IMR-90 (cell line): ENCODE data around the gene FAM168A. TPM values are rescaled to one million over a fixed set of nuclear protein-coding genes. Genes with fewer than 3 reads are reported as not detected.

Experiments
- ATAC-seq: fragments of 200-7000 bp; cut with Tn5 transposase; 2 replicates; pipeline ENCODE4 v1.9.1; 2020; ENCODE audit warnings: low read depth, mild to moderate bottlenecking, moderate library complexity
- BruUV-seq: library from RNA; stranded (reverse); fragments of 400-500 nt; replicated peaks from 2 replicates; lab custom pipeline; 2021; lab: Mats Ljungman, UMichigan
- CTCF ChIA-PET: fragments of 300-600 bp; formaldehyde crosslinking; extraction: SDS; loops from one replicate; lab custom pipeline; 2021; ENCODE audit warnings: antibody characterized with exemption; lab: Yijun Ruan, JAX
- POLR2A ChIA-PET: fragments of 300-600 bp; sonication (Branson Sonifier 250); formaldehyde crosslinking; loops from one replicate; lab custom pipeline; 2022; ENCODE audit warnings: antibody characterized with exemption; ENCODE audit not compliant: unreplicated experiment; lab: Charles Lee
- DNase-seq: peaks from one replicate; pipeline ENCODE4 v3.0.0; 2013
- H2AFZ ChIP-seq: replicated peaks from 2 replicates; pipeline ENCODE3; 2013; ENCODE audit warnings: low read length, mild to moderate bottlenecking; ENCODE audit not compliant: poor library complexity
- H2AK5ac ChIP-seq: 2 replicates; pipeline ENCODE4 v1.6.1; 2013; ENCODE audit warnings: low read depth, low read length, inconsistent platforms
- H2AK9ac ChIP-seq: replicated peaks from 2 replicates; pipeline ENCODE3; 2013; ENCODE audit warnings: mild to moderate bottlenecking, low read depth, low read length, moderate library complexity; ENCODE audit not compliant: poor library complexity
- H2BK120ac ChIP-seq: 2 replicates; pipeline ENCODE4 v1.6.1; 2013; ENCODE audit warnings: low read depth, low read length, inconsistent platforms
- H2BK15ac ChIP-seq: 3 replicates; pipeline ENCODE4 v1.6.1; 2013; ENCODE audit warnings: low read depth, low read length, inconsistent platforms
- H2BK20ac ChIP-seq: 2 replicates; pipeline ENCODE4 v1.6.1; 2013; ENCODE audit warnings: low read depth, mild to moderate bottlenecking, inconsistent platforms, low read length, moderate library complexity
- H2BK5ac ChIP-seq: 2 replicates; pipeline ENCODE4 v1.6.1; 2013; ENCODE audit warnings: mild to moderate bottlenecking, low read depth, low read length, inconsistent platforms; ENCODE audit not compliant: poor library complexity, severe bottlenecking
- H3K14ac ChIP-seq: replicated peaks from 2 replicates; pipeline ENCODE4 v1.6.1; 2013; ENCODE audit warnings: low read depth, low read length, inconsistent platforms
- H3K18ac ChIP-seq: 2 replicates; pipeline ENCODE4 v1.6.1; 2013; ENCODE audit warnings: low read depth, low read length, control low read depth
- H3K23ac ChIP-seq: 2 replicates; pipeline ENCODE4 v1.6.1; 2013; ENCODE audit warnings: low read depth, low read length, inconsistent platforms
- H3K27ac ChIP-seq: 2 replicates; pipeline ENCODE4 v1.5.1; 2013; ENCODE audit warnings: mild to moderate bottlenecking, control low read depth, low read length; ENCODE audit not compliant: insufficient read depth
- H3K27me3 ChIP-seq: 2 replicates; pipeline ENCODE4 v1.6.1; 2013; ENCODE audit warnings: low read length; ENCODE audit not compliant: control insufficient read depth, insufficient read depth
- H3K36me3 ChIP-seq: 2 replicates; pipeline ENCODE4 v1.6.1; 2013; ENCODE audit warnings: low read length, mixed read lengths; ENCODE audit not compliant: control insufficient read depth, insufficient read depth
- H3K4ac ChIP-seq: 2 replicates; pipeline ENCODE4 v1.6.1; 2013; ENCODE audit warnings: low read depth, low read length, inconsistent platforms
- H3K4me1 ChIP-seq: 2 replicates; pipeline ENCODE4 v1.6.1; 2013; ENCODE audit warnings: low read length, mixed read lengths; ENCODE audit not compliant: control insufficient read depth, insufficient read depth
- H3K4me2 ChIP-seq: 2 replicates; pipeline ENCODE4 v1.6.1; 2013; ENCODE audit warnings: low read depth, mild to moderate bottlenecking, control low read depth, low read length, moderate library complexity
- H3K4me3 ChIP-seq: 2 replicates; pipeline ENCODE4 v1.5.1; 2013; ENCODE audit warnings: low read depth, mild to moderate bottlenecking, control low read depth, low read length, moderate library complexity; ENCODE audit not compliant: insufficient read depth
- H3K56ac ChIP-seq: 2 replicates; pipeline ENCODE4 v1.6.1; 2013; ENCODE audit warnings: low read length, inconsistent platforms; ENCODE audit not compliant: insufficient read depth; ENCODE audit errors: extremely low read depth
- H3K79me1 ChIP-seq, 2 experiments: 2 replicates each; pipeline ENCODE4 v1.6.1; 2013; ENCODE audit warnings: low read length in 2 of 2, inconsistent platforms in 1 of 2, low read depth in 1 of 2
- H3K9ac ChIP-seq: 2 replicates; pipeline ENCODE4 v1.6.1; 2013; ENCODE audit warnings: low read depth, low read length, control low read depth
- H3K9me1 ChIP-seq: 2 replicates; pipeline ENCODE4 v1.6.1; 2013; ENCODE audit warnings: low read length, inconsistent platforms; ENCODE audit not compliant: insufficient read depth
- H3K9me3 ChIP-seq: 2 replicates; pipeline ENCODE4 v1.6.1; 2013; ENCODE audit warnings: low read length; ENCODE audit not compliant: control insufficient read depth, insufficient read depth
- H4K20me1 ChIP-seq: 2 replicates; pipeline ENCODE4 v1.6.1; 2013; ENCODE audit warnings: low read length, inconsistent platforms; ENCODE audit not compliant: insufficient read depth
- H4K5ac ChIP-seq: 2 replicates; pipeline ENCODE4 v1.6.1; 2013; ENCODE audit warnings: mild to moderate bottlenecking, low read depth, low read length, control low read depth
- H4K8ac ChIP-seq, 2 experiments: 2 replicates each; pipeline ENCODE4 v1.6.1; 2013; ENCODE audit warnings: low read depth in 2 of 2, low read length in 2 of 2, control low read depth in 1 of 2, inconsistent platforms in 1 of 2
- H4K91ac ChIP-seq: 2 replicates; pipeline ENCODE4 v1.6.1; 2013; ENCODE audit warnings: low read depth, low read length, inconsistent platforms; ENCODE audit not compliant: insufficient read depth
- CEBPB ChIP-seq: IDR thresholded peaks from 2 replicates; pipeline ENCODE4 v1.6.1; 2012; ENCODE audit warnings: low read depth, low read length, improper control_type of control experiment
- MAFK ChIP-seq: IDR thresholded peaks from 2 replicates; pipeline ENCODE4 v1.6.1; 2012; ENCODE audit warnings: low read depth, low read length, improper control_type of control experiment
- RAD21 ChIP-seq: IDR thresholded peaks from 2 replicates; pipeline ENCODE4 v1.6.1; 2012; ENCODE audit warnings: low read length, improper control_type of control experiment
- SMC3 ChIP-seq: fragments of 150-350 bp; IDR thresholded peaks from 2 replicates; pipeline ENCODE4 v1.6.1; 2016; ENCODE audit warnings: low read depth, mild to moderate bottlenecking, antibody characterized with exemption, low read length, moderate library complexity
- WGBS, 2 experiments: methylation state at CpG; one replicate each; pipeline versions ENCODE4 v1.1.5 to v1.1.7; 2013; ENCODE audit warnings: missing lambda C conversion rate in 2 of 2; ENCODE audit not compliant: insufficient read length in 1 of 2; ENCODE audit errors: extremely low coverage in 2 of 2; 5-methylcytosine and 5-hydroxymethylcytosine counted together
- dilution Hi-C: fragments of 300-500 bp; cut with HindIII; formaldehyde crosslinking; loops from one replicate; pipeline ENCODE4 v1.14.3; 2018; ENCODE audit warnings: low sequenced_read_pairs; ENCODE audit not compliant: unreplicated experiment
- in situ Hi-C: fragments of 300-500 bp; cut with MboI; formaldehyde crosslinking; loops from 3 replicates; pipeline ENCODE4 v1.14.3; 2019; ENCODE audit warnings: low sequenced_read_pairs, inconsistent platforms, mixed read lengths
- intact Hi-C: fragments of 100-400 bp; cut with micrococcal nuclease; formaldehyde crosslinking; loops from 2 replicates; pipeline ENCODE4 v1.10.0; 2022
- polyA plus RNA-seq, 3 experiments: library from polyadenylated mRNA; depleted of rRNA; stranded (reverse); fragments of >200 nt; gene quantifications; 2 replicates each; pipeline ENCODE4 v1.2.3, GENCODE V29; 2012; ENCODE audit warnings: low replicate concordance in 1 of 3
- total RNA-seq: library from RNA; depleted of rRNA; stranded (reverse); fragments of >200 nt; gene quantifications from 2 replicates; pipeline ENCODE4 v1.2.3, GENCODE V29; 2012
- TF ChIP-seq, protein P1 (sequence below): conservative IDR thresholded peaks from 2 replicates; pipeline ENCODE4 v1.5.1; 2012; ENCODE audit warnings: mild to moderate bottlenecking, low read depth, low read length, improper control_type of control experiment

FAM168A gene
- total and polyA plus RNA-seq, 2 of the 4 experiments (the other 2 are of a cell fraction), result 13.1 to 22.8 TPM

DNA sequence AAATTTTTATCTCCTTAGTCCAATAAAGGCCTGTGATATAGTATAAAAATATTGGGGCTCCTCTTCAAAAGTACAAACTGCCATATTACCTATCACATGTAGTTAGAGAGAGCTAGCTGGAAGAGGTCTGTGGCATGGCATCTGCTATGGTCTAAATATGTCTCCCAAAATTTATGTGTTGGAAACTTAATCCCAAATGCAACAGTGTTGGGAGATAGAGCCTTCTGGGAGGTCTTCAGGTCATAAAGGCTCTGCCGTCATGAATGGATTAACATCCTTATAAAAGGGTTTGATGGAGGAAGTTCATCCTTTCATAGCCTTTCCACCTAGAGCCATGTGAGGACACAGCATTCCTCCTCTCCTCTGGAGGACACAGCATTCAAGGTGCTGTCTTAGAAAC lies 116.3 kb downstream of the FAM168A start:
- in situ Hi-C loops, result no loop called here
- Histone ChIP-seq H3K4me3 (no peak overlapping the region), H2AFZ (no peak overlapping the region), H3K4ac (no peak overlapping the region), H2BK20ac (no peak overlapping the region), H4K8ac (no peak overlapping the region), H3K79me1 (peaks cover 3 to 7% of the 10 kb centered on the region in 2 experiments; a peak in 3 of 4 replicates), H3K18ac (no peak overlapping the region), H3K9me1 (no peaks in the 10 kb centered on the region; the same call in 1 of the 2 replicates), H3K9me3 (no peaks in the 10 kb centered on the region; the same call in 1 of the 2 replicates), H3K36me3 (no peaks in the 10 kb centered on the region), H3K4me2 (no peak overlapping the region), H2AK5ac (no peak overlapping the region), H3K27ac (no peak overlapping the region), H2BK5ac (no peak overlapping the region), H3K14ac (no peak overlapping the region), H2BK120ac (no peak overlapping the region), H2BK15ac (no peak overlapping the region), H3K56ac (no peak overlapping the region), H4K5ac (no peak overlapping the region), H3K9ac (no peak overlapping the region), H3K23ac (no peak overlapping the region), H4K91ac (no peak overlapping the region), H3K27me3 (no peaks in the 10 kb centered on the region), H4K20me1 (peaks cover 5% of the 10 kb centered on the region; the same call in 1 of the 2 replicates), H2AK9ac (no peak overlapping the region), H3K4me1 (peaks cover 3% of the 10 kb centered on the region)
- dilution Hi-C loops, result no loop called here
- ATAC-seq, result no peak
- ChIA-PET CTCF (interaction anchor here (1.6 kb wide), 1 partner anchor 179 kb away, joined by 7 read pairs; no protein-coding TSS in a partner anchor), POLR2A (no interaction called here)
- no peak for DNase-seq
- no CpG with 5 or more reads among the region's 1 CpG for WGBS, 2 experiments
- TF ChIP-seq RAD21, result no peak
- TF ChIP-seq CEBPB, result no peak
- TF ChIP-seq MAFK, result no peak
- TF ChIP-seq, protein P1, sequence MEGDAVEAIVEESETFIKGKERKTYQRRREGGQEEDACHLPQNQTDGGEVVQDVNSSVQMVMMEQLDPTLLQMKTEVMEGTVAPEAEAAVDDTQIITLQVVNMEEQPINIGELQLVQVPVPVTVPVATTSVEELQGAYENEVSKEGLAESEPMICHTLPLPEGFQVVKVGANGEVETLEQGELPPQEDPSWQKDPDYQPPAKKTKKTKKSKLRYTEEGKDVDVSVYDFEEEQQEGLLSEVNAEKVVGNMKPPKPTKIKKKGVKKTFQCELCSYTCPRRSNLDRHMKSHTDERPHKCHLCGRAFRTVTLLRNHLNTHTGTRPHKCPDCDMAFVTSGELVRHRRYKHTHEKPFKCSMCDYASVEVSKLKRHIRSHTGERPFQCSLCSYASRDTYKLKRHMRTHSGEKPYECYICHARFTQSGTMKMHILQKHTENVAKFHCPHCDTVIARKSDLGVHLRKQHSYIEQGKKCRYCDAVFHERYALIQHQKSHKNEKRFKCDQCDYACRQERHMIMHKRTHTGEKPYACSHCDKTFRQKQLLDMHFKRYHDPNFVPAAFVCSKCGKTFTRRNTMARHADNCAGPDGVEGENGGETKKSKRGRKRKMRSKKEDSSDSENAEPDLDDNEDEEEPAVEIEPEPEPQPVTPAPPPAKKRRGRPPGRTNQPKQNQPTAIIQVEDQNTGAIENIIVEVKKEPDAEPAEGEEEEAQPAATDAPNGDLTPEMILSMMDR, result no peak
- TF ChIP-seq SMC3, result no peak
- no TSS peak for BruUV-seq
- intact Hi-C loops, result no loop called here
